SK-N-SH (cell line): ENCODE results near the gene OSBPL2. TPM values are rescaled to one million over a fixed set of nuclear protein-coding genes. Genes with fewer than 3 reads are reported as not detected.

ENCODE experiments used
- CTCF ChIA-PET: fragments of 300-600, 350-600 bp; formaldehyde crosslinking; extraction: SDS; loops from one replicate; lab custom pipeline; 2021; lab: Yijun Ruan, JAX
- POLR2A ChIA-PET: fragments of 350-600 bp; sonication (Branson Sonifier 250); formaldehyde crosslinking; extraction: SDS; loops from one replicate; lab custom pipeline; 2020; ENCODE audit warnings: antibody characterized with exemption, inconsistent platforms; lab: Yijun Ruan, JAX
- DNase-seq: peaks from one replicate; pipeline ENCODE4 v3.0.0; 2012
- H2AFZ ChIP-seq: fragments of 200-600 bp; sonication (generic); 2 replicates; pipeline ENCODE4 v1.8.1; 2016; ENCODE audit warnings: antibody characterized with exemption, mild to moderate bottlenecking, low read depth
- H3F3A ChIP-seq: fragments of 200-600 bp; sonication (generic); replicated peaks from 2 replicates; pipeline ENCODE3; 2016; ENCODE audit warnings: antibody characterized with exemption, mild to moderate bottlenecking; ENCODE audit not compliant: insufficient read depth
- H3K27ac ChIP-seq, 2 experiments: fragments of 200-500 bp in 1 of 2; fragments of 200-600 bp in 1 of 2; sonication (Bioruptor generic) in 1 of 2; sonication (generic), shearing (Covaris generic) in 1 of 2; 2 replicates each; pipeline versions ENCODE4 v1.5.1 to v1.6.1; 2014 to 2016; ENCODE audit warnings: low read depth in 2 of 2, inconsistent platforms in 1 of 2, low read length in 1 of 2, mild to moderate bottlenecking in 1 of 2, mixed read lengths in 1 of 2
- H3K27me3 ChIP-seq: fragments of 200-600 bp; sonication (generic), shearing (Covaris generic); 2 replicates; pipeline ENCODE4 v1.6.1; 2016; ENCODE audit warnings: mixed run types; ENCODE audit not compliant: insufficient read depth
- H3K36me3 ChIP-seq, 2 experiments: fragments of 200-500 bp in 1 of 2; fragments of 200-600 bp in 1 of 2; sonication (Bioruptor generic) in 1 of 2; sonication (generic) in 1 of 2; replicated peaks in 1 of 2; 2 replicates each; pipeline versions ENCODE3 to v1.5.1; 2014 to 2016; ENCODE audit warnings: low read length in 1 of 2, mild to moderate bottlenecking in 1 of 2; ENCODE audit not compliant: insufficient read depth in 2 of 2, control insufficient read depth in 1 of 2
- H3K4me1 ChIP-seq, 2 experiments: fragments of 200-500 bp in 1 of 2; fragments of 200-600 bp in 1 of 2; sonication (Bioruptor generic) in 1 of 2; sonication (generic), shearing (Covaris generic) in 1 of 2; 2 replicates each; pipeline versions ENCODE4 v1.5.1 to v1.6.1; 2014 to 2016; ENCODE audit warnings: low read depth in 1 of 2, low read length in 1 of 2, mixed run types in 1 of 2; ENCODE audit not compliant: insufficient read depth in 2 of 2, control insufficient read depth in 1 of 2
- H3K4me2 ChIP-seq: fragments of 200-600 bp; sonication (generic), shearing (Covaris generic); 2 replicates; pipeline ENCODE4 v1.6.1; 2017; ENCODE audit warnings: mixed run types
- H3K4me3 ChIP-seq, 2 experiments: fragments of 200-500 bp in 1 of 2; fragments of 200-600 bp in 1 of 2; sonication (Bioruptor generic) in 1 of 2; sonication (generic), shearing (Covaris generic) in 1 of 2; 2 replicates each; pipeline versions ENCODE4 v1.5.1 to v1.8.1; 2014 to 2016; ENCODE audit warnings: low read depth in 2 of 2, inconsistent platforms in 1 of 2, low read length in 1 of 2, mild to moderate bottlenecking in 1 of 2, mixed read lengths in 1 of 2, moderate library complexity in 1 of 2
- H3K79me2 ChIP-seq: fragments of 200-600 bp; sonication (generic); 2 replicates; pipeline ENCODE4 v1.8.1; 2017; ENCODE audit warnings: mild to moderate bottlenecking; ENCODE audit not compliant: insufficient read depth
- H3K9ac ChIP-seq: fragments of 200-600 bp; sonication (generic); 2 replicates; pipeline ENCODE4 v1.6.1; 2017; ENCODE audit warnings: mixed run types
- H3K9me2 ChIP-seq: fragments of 200-600 bp; sonication (generic); 2 replicates; pipeline ENCODE4 v1.6.1; 2017; ENCODE audit warnings: mixed run types
- H3K9me3 ChIP-seq: fragments of 200-600 bp; sonication (generic); 2 replicates; pipeline ENCODE4 v1.6.1; 2017; ENCODE audit warnings: mixed run types, mild to moderate bottlenecking, moderate library complexity
- H4K20me1 ChIP-seq: fragments of 200-600 bp; sonication (generic); 2 replicates; pipeline ENCODE4 v1.6.1; 2017; ENCODE audit warnings: mild to moderate bottlenecking, mixed run types; ENCODE audit not compliant: insufficient read depth
- GATA2 ChIP-seq: sonication (generic); formaldehyde crosslinking; IDR thresholded peaks from 2 replicates; pipeline ENCODE4 v1.5.0; 2020; ENCODE audit warnings: mild to moderate bottlenecking, missing genetic modification reagents
- MXI1 ChIP-seq: IDR thresholded peaks from 2 replicates; pipeline ENCODE4 v1.6.1; 2012; ENCODE audit warnings: mild to moderate bottlenecking, low read depth, low read length, improper control_type of control experiment
- PBX3 ChIP-seq: IDR thresholded peaks from 2 replicates; pipeline ENCODE4; 2012
- RFX5 ChIP-seq: IDR thresholded peaks from 2 replicates; pipeline ENCODE4 v1.6.1; 2012; ENCODE audit warnings: mild to moderate bottlenecking, improper control_type of control experiment, low read length
- RXRA ChIP-seq: IDR thresholded peaks from 2 replicates; pipeline ENCODE4 v1.4.0; 2012; ENCODE audit warnings: low read depth, mild to moderate bottlenecking, borderline replicate concordance
- SIN3A ChIP-seq: IDR thresholded peaks from 2 replicates; pipeline ENCODE4 v1.6.1; 2012; ENCODE audit warnings: low read depth, mild to moderate bottlenecking, low read length, moderate library complexity, borderline replicate concordance
- SMC3 ChIP-seq: IDR thresholded peaks from 2 replicates; pipeline ENCODE4 v1.6.1; 2012; ENCODE audit warnings: low read depth, low read length, improper control_type of control experiment
- WGBS: methylation state at CpG from one replicate; pipeline ENCODE4 v1.1.6; 2017; ENCODE audit warnings: low lambda C conversion rate; 5-methylcytosine and 5-hydroxymethylcytosine counted together
- polyA plus RNA-seq, 3 experiments: library from polyadenylated mRNA; depleted of rRNA; stranded (reverse); fragments of >200 nt; gene quantifications; 2 replicates each; pipeline ENCODE4 v1.2.3, GENCODE V29; 2012
- TF ChIP-seq, protein P1 (sequence below): fragments of 200-600 bp; sonication (generic); IDR thresholded peaks from 2 replicates; pipeline ENCODE4 v1.6.1; 2017; ENCODE audit warnings: antibody characterized with exemption, mild to moderate bottlenecking, moderate library complexity
- TF ChIP-seq, protein P2 (sequence below): IDR thresholded peaks from 2 replicates; pipeline ENCODE4 v1.6.1; 2012; ENCODE audit warnings: mild to moderate bottlenecking, low read depth, low read length, moderate library complexity

Gene OSBPL2
- polyA plus RNA-seq, 1 of the 3 experiments (the other 2 are of a cell fraction): 17.7 TPM

DNA sequence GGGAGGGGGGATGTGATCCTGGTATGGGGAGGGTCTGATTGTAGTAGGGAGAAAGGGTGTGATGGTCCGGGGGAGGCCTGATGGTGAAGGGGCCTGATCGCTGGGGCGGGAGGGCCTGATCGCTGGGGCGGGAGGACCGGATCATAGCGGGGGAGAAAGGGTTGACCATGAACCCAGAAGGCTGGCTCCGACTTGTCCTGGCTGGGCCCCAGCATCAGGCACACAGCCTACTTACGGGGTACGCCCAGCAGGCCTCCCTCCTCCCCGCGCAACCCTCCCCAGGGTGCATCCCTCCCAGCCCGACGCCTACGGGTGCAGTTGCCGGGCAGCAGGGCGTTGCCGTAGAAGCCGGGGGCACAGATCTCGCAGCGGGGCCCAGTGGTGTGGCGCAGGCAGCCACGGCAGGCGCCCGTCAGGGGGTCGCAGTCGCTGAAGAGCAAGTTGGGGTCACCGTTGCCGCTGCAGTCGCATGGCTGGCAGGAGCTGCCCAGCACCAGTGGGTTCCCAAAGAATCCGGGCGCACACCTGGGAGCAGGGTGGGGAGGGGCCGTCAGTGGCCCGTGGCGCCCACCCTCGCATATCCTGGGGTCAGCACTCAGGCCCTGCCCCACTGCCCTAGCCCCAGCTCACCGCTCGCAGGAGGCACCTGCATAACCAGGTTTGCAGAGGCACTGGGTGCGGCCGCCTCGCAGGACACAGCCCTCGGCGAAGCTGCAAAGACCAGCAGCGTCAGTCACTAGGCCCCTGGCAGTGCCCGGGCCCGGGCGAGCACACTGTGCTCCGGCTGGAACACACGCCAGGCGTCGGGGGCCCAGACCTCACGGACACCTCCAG lies 85.0 kb downstream of the OSBPL2 start (continued):
- TF ChIP-seq, protein P1, sequence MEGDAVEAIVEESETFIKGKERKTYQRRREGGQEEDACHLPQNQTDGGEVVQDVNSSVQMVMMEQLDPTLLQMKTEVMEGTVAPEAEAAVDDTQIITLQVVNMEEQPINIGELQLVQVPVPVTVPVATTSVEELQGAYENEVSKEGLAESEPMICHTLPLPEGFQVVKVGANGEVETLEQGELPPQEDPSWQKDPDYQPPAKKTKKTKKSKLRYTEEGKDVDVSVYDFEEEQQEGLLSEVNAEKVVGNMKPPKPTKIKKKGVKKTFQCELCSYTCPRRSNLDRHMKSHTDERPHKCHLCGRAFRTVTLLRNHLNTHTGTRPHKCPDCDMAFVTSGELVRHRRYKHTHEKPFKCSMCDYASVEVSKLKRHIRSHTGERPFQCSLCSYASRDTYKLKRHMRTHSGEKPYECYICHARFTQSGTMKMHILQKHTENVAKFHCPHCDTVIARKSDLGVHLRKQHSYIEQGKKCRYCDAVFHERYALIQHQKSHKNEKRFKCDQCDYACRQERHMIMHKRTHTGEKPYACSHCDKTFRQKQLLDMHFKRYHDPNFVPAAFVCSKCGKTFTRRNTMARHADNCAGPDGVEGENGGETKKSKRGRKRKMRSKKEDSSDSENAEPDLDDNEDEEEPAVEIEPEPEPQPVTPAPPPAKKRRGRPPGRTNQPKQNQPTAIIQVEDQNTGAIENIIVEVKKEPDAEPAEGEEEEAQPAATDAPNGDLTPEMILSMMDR: no peak
- no peak for TF ChIP-seq MXI1

DNA sequence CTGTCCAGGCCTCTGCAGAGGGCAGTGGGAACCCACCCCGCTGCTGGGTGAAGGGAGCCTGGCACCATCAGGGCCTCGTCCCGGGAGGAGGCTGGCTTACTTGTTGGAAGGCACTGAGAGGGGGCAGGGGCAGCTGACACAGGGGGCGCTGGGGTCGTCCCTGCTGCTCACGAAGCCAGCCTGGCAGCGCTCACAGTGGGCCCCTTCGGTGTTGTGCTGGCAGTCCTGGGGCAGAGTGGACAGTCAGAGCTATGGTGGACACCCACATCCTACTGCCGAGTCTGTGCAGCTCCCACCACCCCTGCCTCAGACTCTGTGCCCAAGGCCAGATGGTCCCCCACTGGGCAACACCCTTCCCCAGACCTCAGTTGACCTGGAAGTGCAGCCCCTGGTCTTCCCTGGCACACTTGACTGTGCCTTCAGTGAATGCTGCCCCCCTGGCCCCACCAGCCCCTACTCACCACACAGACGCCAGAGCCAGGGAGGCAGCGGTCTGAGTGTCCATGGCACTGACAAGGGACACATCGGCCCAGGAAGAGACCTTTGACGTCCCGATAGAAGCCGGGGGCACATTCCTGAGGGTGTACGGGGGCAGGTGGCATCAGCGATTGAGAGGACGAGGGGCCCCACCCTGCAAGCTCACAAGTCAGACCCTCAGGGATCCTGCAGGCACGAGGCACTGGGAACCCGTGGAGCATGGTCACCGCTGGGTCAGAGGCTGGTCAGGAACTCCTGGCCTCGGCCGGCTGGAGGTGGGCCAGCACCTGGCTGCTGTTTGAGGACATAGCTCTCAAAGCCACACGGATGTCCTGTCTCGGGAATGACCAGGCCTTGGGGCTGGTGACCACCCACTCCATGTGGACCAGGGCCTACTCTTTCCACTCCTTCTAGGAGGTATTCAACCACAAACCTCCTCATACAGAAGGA lies 85.9 kb downstream of the OSBPL2 start:
- Histone ChIP-seq H3F3A (no peaks in the 10 kb centered on the region), H3K9me2 (no peaks in the 10 kb centered on the region), H3K9me3 (no peaks in the 10 kb centered on the region), H3K4me1 (no peaks in the 10 kb centered on the region), H2AFZ (no peak overlapping the region), H3K36me3 (peaks cover 0 to 66% of the 10 kb centered on the region in 2 experiments), H3K79me2 (no peaks in the 10 kb centered on the region), H3K9ac (no peak overlapping the region), H4K20me1 (no peaks in the 10 kb centered on the region), H3K4me3 (no peak overlapping the region), H3K27ac (no peak overlapping the region), H3K27me3 (no peaks in the 10 kb centered on the region), H3K4me2 (no peak overlapping the region)
- TF ChIP-seq, protein P2, sequence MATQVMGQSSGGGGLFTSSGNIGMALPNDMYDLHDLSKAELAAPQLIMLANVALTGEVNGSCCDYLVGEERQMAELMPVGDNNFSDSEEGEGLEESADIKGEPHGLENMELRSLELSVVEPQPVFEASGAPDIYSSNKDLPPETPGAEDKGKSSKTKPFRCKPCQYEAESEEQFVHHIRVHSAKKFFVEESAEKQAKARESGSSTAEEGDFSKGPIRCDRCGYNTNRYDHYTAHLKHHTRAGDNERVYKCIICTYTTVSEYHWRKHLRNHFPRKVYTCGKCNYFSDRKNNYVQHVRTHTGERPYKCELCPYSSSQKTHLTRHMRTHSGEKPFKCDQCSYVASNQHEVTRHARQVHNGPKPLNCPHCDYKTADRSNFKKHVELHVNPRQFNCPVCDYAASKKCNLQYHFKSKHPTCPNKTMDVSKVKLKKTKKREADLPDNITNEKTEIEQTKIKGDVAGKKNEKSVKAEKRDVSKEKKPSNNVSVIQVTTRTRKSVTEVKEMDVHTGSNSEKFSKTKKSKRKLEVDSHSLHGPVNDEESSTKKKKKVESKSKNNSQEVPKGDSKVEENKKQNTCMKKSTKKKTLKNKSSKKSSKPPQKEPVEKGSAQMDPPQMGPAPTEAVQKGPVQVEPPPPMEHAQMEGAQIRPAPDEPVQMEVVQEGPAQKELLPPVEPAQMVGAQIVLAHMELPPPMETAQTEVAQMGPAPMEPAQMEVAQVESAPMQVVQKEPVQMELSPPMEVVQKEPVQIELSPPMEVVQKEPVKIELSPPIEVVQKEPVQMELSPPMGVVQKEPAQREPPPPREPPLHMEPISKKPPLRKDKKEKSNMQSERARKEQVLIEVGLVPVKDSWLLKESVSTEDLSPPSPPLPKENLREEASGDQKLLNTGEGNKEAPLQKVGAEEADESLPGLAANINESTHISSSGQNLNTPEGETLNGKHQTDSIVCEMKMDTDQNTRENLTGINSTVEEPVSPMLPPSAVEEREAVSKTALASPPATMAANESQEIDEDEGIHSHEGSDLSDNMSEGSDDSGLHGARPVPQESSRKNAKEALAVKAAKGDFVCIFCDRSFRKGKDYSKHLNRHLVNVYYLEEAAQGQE: no peak
- TF ChIP-seq RXRA: no peak
- TF ChIP-seq PBX3: no peak
- TF ChIP-seq GATA2 (CRISPR knock-in tag): no peak
- TF ChIP-seq SMC3: no peak
- no peak for TF ChIP-seq SIN3A
- no peak for TF ChIP-seq RFX5
- no peak for DNase-seq
- WGBS: 77% methylated on average over 11 of the region's 25 CpGs
- CTCF ChIA-PET: interaction anchor here (1.1 kb wide), 1 partner anchor 45 kb away, joined by 3 read pairs; no protein-coding TSS in a partner anchor
- POLR2A ChIA-PET: no interaction called here
